ENCODE measurements around the gene HSCB. TPM values are rescaled to one million over a fixed set of nuclear protein-coding genes. Genes with fewer than 3 reads are reported as not detected.

Gene HSCB
- polyA plus RNA-seq, 1 donor from 2014 or later: 22.4 TPM

- no peaks in the 10 kb centered on the region for H3K36me3 ChIP-seq (ENCODE audit: insufficient read depth, low read length)
- TF ChIP-seq MXI1 (conservative IDR thresholded peaks at IDR 0.05; ENCODE audit: poor library complexity, severe bottlenecking): no peak
- no peak for TF ChIP-seq CTCF (IDR thresholded peaks at IDR 0.05; ENCODE audit: poor library complexity, severe bottlenecking)
- TF ChIP-seq RAD21 (conservative IDR thresholded peaks at IDR 0.05): no peak
- no peak for TF ChIP-seq REST (IDR thresholded peaks at IDR 0.05; ENCODE audit: borderline replicate concordance)
- no peak for TF ChIP-seq TAF1 (IDR thresholded peaks at IDR 0.05; ENCODE audit: low read depth)
- TF ChIP-seq SMC3 (conservative IDR thresholded peaks at IDR 0.05; ENCODE audit: poor library complexity): no peak
- no peak for TF ChIP-seq EP300 (conservative IDR thresholded peaks at IDR 0.05; ENCODE audit: poor library complexity, severe bottlenecking)
- TF ChIP-seq POLR2AphosphoS5 (IDR thresholded peaks at IDR 0.05): no peak
- TF ChIP-seq EZH2 (IDR thresholded peaks at IDR 0.05; ENCODE audit: borderline replicate concordance, insufficient read depth, low read length, poor library complexity, severe bottlenecking): no peak
- H3K4me3 ChIP-seq (ENCODE audit: low read length): no peak overlapping the region
Measured at GRCh38 chr22:28795071-28795693, 53.3 kb downstream of the HSCB start.

GRCh38 chr22:28795932-28796856 lies 54.4 kb downstream of the HSCB start:
- Histone ChIP-seq H3K9me2 (ENCODE audit: insufficient read depth, low read length) (no peaks in the 10 kb centered on the region), H4K20me1 (ENCODE audit: insufficient read depth) (no peaks in the 10 kb centered on the region), H3K27me3 (ENCODE audit: insufficient read depth, low read depth, low read length) (no peaks in the 10 kb centered on the region), H3F3A (ENCODE audit: insufficient read depth, low read length, poor library complexity, severe bottlenecking) (no peaks in the 10 kb centered on the region), H3K36me3 (ENCODE audit: insufficient read depth, low read length) (no peaks in the 10 kb centered on the region), H3K9me3 (ENCODE audit: low read length) (no peaks in the 10 kb centered on the region), H3K9ac (ENCODE audit: low read length) (no peak overlapping the region), H3K79me2 (replicated peaks; ENCODE audit: insufficient read depth, low read length) (peaks cover 9% of the 10 kb centered on the region), H3K27ac (ENCODE audit: low read length) (no peak overlapping the region), H3K4me3 (ENCODE audit: low read length) (no peak overlapping the region), H2AFZ (ENCODE audit: low read depth, low read length) (no peak overlapping the region), H3K4me2 (ENCODE audit: low read length) (no peak overlapping the region)
- no peak for TF ChIP-seq TAF1 (IDR thresholded peaks at IDR 0.05; ENCODE audit: low read depth)
- TF ChIP-seq RAD21 (conservative IDR thresholded peaks at IDR 0.05): no peak
- no peak for TF ChIP-seq SMC3 (conservative IDR thresholded peaks at IDR 0.05; ENCODE audit: poor library complexity)
- TF ChIP-seq POLR2AphosphoS5 (IDR thresholded peaks at IDR 0.05): no peak
- TF ChIP-seq REST (IDR thresholded peaks at IDR 0.05; ENCODE audit: borderline replicate concordance): no peak
- TF ChIP-seq EZH2 (IDR thresholded peaks at IDR 0.05; ENCODE audit: borderline replicate concordance, insufficient read depth, low read length, poor library complexity, severe bottlenecking): no peak
- no peak for TF ChIP-seq MXI1 (conservative IDR thresholded peaks at IDR 0.05; ENCODE audit: poor library complexity, severe bottlenecking)
- TF ChIP-seq CTCF (IDR thresholded peaks at IDR 0.05; ENCODE audit: poor library complexity, severe bottlenecking): no peak
- TF ChIP-seq EP300 (conservative IDR thresholded peaks at IDR 0.05; ENCODE audit: poor library complexity, severe bottlenecking): no peak

More at GRCh38 chr22:28795071-28795693, 53.3 kb downstream of the HSCB start:
- Histone ChIP-seq H3K9ac (ENCODE audit: low read length) (no peak overlapping the region), H3F3A (ENCODE audit: insufficient read depth, low read length, poor library complexity, severe bottlenecking) (no peaks in the 10 kb centered on the region), H3K4me2 (ENCODE audit: low read length) (no peak overlapping the region), H2AFZ (ENCODE audit: low read depth, low read length) (no peak overlapping the region), H3K27me3 (ENCODE audit: insufficient read depth, low read depth, low read length) (no peaks in the 10 kb centered on the region), H4K20me1 (ENCODE audit: insufficient read depth) (no peaks in the 10 kb centered on the region), H3K9me2 (ENCODE audit: insufficient read depth, low read length) (no peaks in the 10 kb centered on the region), H3K79me2 (replicated peaks; ENCODE audit: insufficient read depth, low read length) (peaks cover 9% of the 10 kb centered on the region), H3K27ac (ENCODE audit: low read length) (no peak overlapping the region), H3K9me3 (ENCODE audit: low read length) (no peaks in the 10 kb centered on the region)

Data from neural cell (in vitro differentiated cells).